SK-N-SH (cell line): ENCODE results near the gene NEU2. TPM values are rescaled to one million over a fixed set of nuclear protein-coding genes. Genes with fewer than 3 reads are reported as not detected.

ENCODE experiments used
- CTCF ChIA-PET: fragments of 300-600, 350-600 bp; formaldehyde crosslinking; extraction: SDS; loops from one replicate; lab custom pipeline; 2021; lab: Yijun Ruan, JAX
- POLR2A ChIA-PET: fragments of 350-600 bp; sonication (Branson Sonifier 250); formaldehyde crosslinking; extraction: SDS; loops from one replicate; lab custom pipeline; 2020; ENCODE audit warnings: antibody characterized with exemption, inconsistent platforms; lab: Yijun Ruan, JAX
- DNase-seq: peaks from one replicate; pipeline ENCODE4 v3.0.0; 2012
- H2AFZ ChIP-seq: fragments of 200-600 bp; sonication (generic); 2 replicates; pipeline ENCODE4 v1.8.1; 2016; ENCODE audit warnings: antibody characterized with exemption, mild to moderate bottlenecking, low read depth
- H3F3A ChIP-seq: fragments of 200-600 bp; sonication (generic); replicated peaks from 2 replicates; pipeline ENCODE3; 2016; ENCODE audit warnings: antibody characterized with exemption, mild to moderate bottlenecking; ENCODE audit not compliant: insufficient read depth
- H3K27ac ChIP-seq, 2 experiments: fragments of 200-500 bp in 1 of 2; fragments of 200-600 bp in 1 of 2; sonication (Bioruptor generic) in 1 of 2; sonication (generic), shearing (Covaris generic) in 1 of 2; 2 replicates each; pipeline versions ENCODE4 v1.5.1 to v1.6.1; 2014 to 2016; ENCODE audit warnings: low read depth in 2 of 2, inconsistent platforms in 1 of 2, low read length in 1 of 2, mild to moderate bottlenecking in 1 of 2, mixed read lengths in 1 of 2
- H3K27me3 ChIP-seq: fragments of 200-600 bp; sonication (generic), shearing (Covaris generic); 2 replicates; pipeline ENCODE4 v1.6.1; 2016; ENCODE audit warnings: mixed run types; ENCODE audit not compliant: insufficient read depth
- H3K36me3 ChIP-seq, 2 experiments: fragments of 200-500 bp in 1 of 2; fragments of 200-600 bp in 1 of 2; sonication (Bioruptor generic) in 1 of 2; sonication (generic) in 1 of 2; replicated peaks in 1 of 2; 2 replicates each; pipeline versions ENCODE3 to v1.5.1; 2014 to 2016; ENCODE audit warnings: low read length in 1 of 2, mild to moderate bottlenecking in 1 of 2; ENCODE audit not compliant: insufficient read depth in 2 of 2, control insufficient read depth in 1 of 2
- H3K4me1 ChIP-seq, 2 experiments: fragments of 200-500 bp in 1 of 2; fragments of 200-600 bp in 1 of 2; sonication (Bioruptor generic) in 1 of 2; sonication (generic), shearing (Covaris generic) in 1 of 2; 2 replicates each; pipeline versions ENCODE4 v1.5.1 to v1.6.1; 2014 to 2016; ENCODE audit warnings: low read depth in 1 of 2, low read length in 1 of 2, mixed run types in 1 of 2; ENCODE audit not compliant: insufficient read depth in 2 of 2, control insufficient read depth in 1 of 2
- H3K4me2 ChIP-seq: fragments of 200-600 bp; sonication (generic), shearing (Covaris generic); 2 replicates; pipeline ENCODE4 v1.6.1; 2017; ENCODE audit warnings: mixed run types
- H3K4me3 ChIP-seq, 2 experiments: fragments of 200-500 bp in 1 of 2; fragments of 200-600 bp in 1 of 2; sonication (Bioruptor generic) in 1 of 2; sonication (generic), shearing (Covaris generic) in 1 of 2; 2 replicates each; pipeline versions ENCODE4 v1.5.1 to v1.8.1; 2014 to 2016; ENCODE audit warnings: low read depth in 2 of 2, inconsistent platforms in 1 of 2, low read length in 1 of 2, mild to moderate bottlenecking in 1 of 2, mixed read lengths in 1 of 2, moderate library complexity in 1 of 2
- H3K79me2 ChIP-seq: fragments of 200-600 bp; sonication (generic); 2 replicates; pipeline ENCODE4 v1.8.1; 2017; ENCODE audit warnings: mild to moderate bottlenecking; ENCODE audit not compliant: insufficient read depth
- H3K9ac ChIP-seq: fragments of 200-600 bp; sonication (generic); 2 replicates; pipeline ENCODE4 v1.6.1; 2017; ENCODE audit warnings: mixed run types
- H3K9me2 ChIP-seq: fragments of 200-600 bp; sonication (generic); 2 replicates; pipeline ENCODE4 v1.6.1; 2017; ENCODE audit warnings: mixed run types
- H3K9me3 ChIP-seq: fragments of 200-600 bp; sonication (generic); 2 replicates; pipeline ENCODE4 v1.6.1; 2017; ENCODE audit warnings: mixed run types, mild to moderate bottlenecking, moderate library complexity
- H4K20me1 ChIP-seq: fragments of 200-600 bp; sonication (generic); 2 replicates; pipeline ENCODE4 v1.6.1; 2017; ENCODE audit warnings: mild to moderate bottlenecking, mixed run types; ENCODE audit not compliant: insufficient read depth
- CHD2 ChIP-seq: fragments of 150-350 bp; IDR thresholded peaks from 2 replicates; pipeline ENCODE4 v1.6.1; 2018; ENCODE audit warnings: low read length; ENCODE audit not compliant: partially characterized antibody
- CTCF ChIP-seq: fragments of 200-600 bp; sonication (generic); IDR thresholded peaks from 2 replicates; pipeline ENCODE4 v1.6.1; 2017; ENCODE audit warnings: antibody characterized with exemption, mild to moderate bottlenecking, moderate library complexity
- EZH2phosphoT487 ChIP-seq: fragments of 200-600 bp; sonication (generic); IDR thresholded peaks from 2 replicates; pipeline ENCODE4 v1.6.1; 2017; ENCODE audit warnings: low read depth, mixed run types, mild to moderate bottlenecking, antibody characterized with exemption, moderate library complexity, borderline replicate concordance
- FOXJ3 ChIP-seq: sonication (generic); formaldehyde crosslinking; IDR thresholded peaks from 2 replicates; pipeline ENCODE4 v1.5.1; 2020; ENCODE audit warnings: mild to moderate bottlenecking, missing genetic modification reagents
- GABPA ChIP-seq: IDR thresholded peaks from 2 replicates; pipeline ENCODE4 v1.4.0; 2012; ENCODE audit warnings: low read depth, mild to moderate bottlenecking
- GATA2 ChIP-seq: sonication (generic); formaldehyde crosslinking; IDR thresholded peaks from 2 replicates; pipeline ENCODE4 v1.5.0; 2020; ENCODE audit warnings: mild to moderate bottlenecking, missing genetic modification reagents
- MAX ChIP-seq: IDR thresholded peaks from 2 replicates; pipeline ENCODE4 v1.4.0; 2012; ENCODE audit warnings: low read depth
- MEF2A ChIP-seq: IDR thresholded peaks from 2 replicates; pipeline ENCODE4 v1.4.0; 2012; ENCODE audit warnings: low read depth, borderline replicate concordance
- MXI1 ChIP-seq: IDR thresholded peaks from 2 replicates; pipeline ENCODE4 v1.6.1; 2012; ENCODE audit warnings: mild to moderate bottlenecking, low read depth, low read length, improper control_type of control experiment
- NFIC ChIP-seq: IDR thresholded peaks from 2 replicates; pipeline ENCODE4 v1.4.0; 2012; ENCODE audit warnings: borderline replicate concordance
- NRF1 ChIP-seq: IDR thresholded peaks from 2 replicates; pipeline ENCODE4 v1.6.1; 2012; ENCODE audit warnings: low read depth, mild to moderate bottlenecking, low read length
- PBX3 ChIP-seq: IDR thresholded peaks from 2 replicates; pipeline ENCODE4; 2012
- POLR2AphosphoS5 ChIP-seq: IDR thresholded peaks from 2 replicates; pipeline ENCODE4 v1.6.1; 2012; ENCODE audit warnings: low read depth, low read length
- RCOR1 ChIP-seq: fragments of 150-350 bp; IDR thresholded peaks from 2 replicates; pipeline ENCODE4 v1.6.1; 2017; ENCODE audit warnings: antibody characterized with exemption, low read length
- REST ChIP-seq: IDR thresholded peaks from 2 replicates; pipeline ENCODE4 v1.6.1; 2012; ENCODE audit warnings: mild to moderate bottlenecking, low read depth, low read length, moderate library complexity
- RFX5 ChIP-seq: IDR thresholded peaks from 2 replicates; pipeline ENCODE4 v1.6.1; 2012; ENCODE audit warnings: mild to moderate bottlenecking, improper control_type of control experiment, low read length
- SIN3A ChIP-seq: IDR thresholded peaks from 2 replicates; pipeline ENCODE4 v1.6.1; 2012; ENCODE audit warnings: low read depth, mild to moderate bottlenecking, low read length, moderate library complexity, borderline replicate concordance
- SMC3 ChIP-seq: IDR thresholded peaks from 2 replicates; pipeline ENCODE4 v1.6.1; 2012; ENCODE audit warnings: low read depth, low read length, improper control_type of control experiment
- TCF12 ChIP-seq: IDR thresholded peaks from 2 replicates; pipeline ENCODE4 v1.4.0; 2012
- TEAD4 ChIP-seq: IDR thresholded peaks from 2 replicates; pipeline ENCODE4 v1.4.0; 2012; ENCODE audit warnings: mild to moderate bottlenecking, borderline replicate concordance; ENCODE audit not compliant: insufficient read depth
- ZBTB33 ChIP-seq: IDR thresholded peaks from 2 replicates; pipeline ENCODE4 v1.4.0; 2012; ENCODE audit warnings: low read depth, borderline replicate concordance
- WGBS: methylation state at CpG from one replicate; pipeline ENCODE4 v1.1.6; 2017; ENCODE audit warnings: low lambda C conversion rate; 5-methylcytosine and 5-hydroxymethylcytosine counted together
- polyA plus RNA-seq, 3 experiments: library from polyadenylated mRNA; depleted of rRNA; stranded (reverse); fragments of >200 nt; gene quantifications; 2 replicates each; pipeline ENCODE4 v1.2.3, GENCODE V29; 2012

Gene NEU2
- polyA plus RNA-seq, 1 of the 3 experiments (the other 2 are of a cell fraction): not detected

- TF ChIP-seq PBX3: no peak
- no peak for TF ChIP-seq RFX5
- no peak for TF ChIP-seq TCF12
- TF ChIP-seq MEF2A: no peak
- no peak for TF ChIP-seq POLR2AphosphoS5
- TF ChIP-seq GATA2 (CRISPR knock-in tag): no peak
- TF ChIP-seq EZH2phosphoT487: no peak
Observed at GRCh38 chr2:233059797-233060500, 27.5 kb downstream of the NEU2 start, which contains the start of gene INPP5D (continued).

GRCh38 chr2:233060501-233060979 lies 28.1 kb downstream of the NEU2 start:
- Histone ChIP-seq H4K20me1 (no peaks in the 10 kb centered on the region), H3K27me3 (no peaks in the 10 kb centered on the region), H3K9me2 (no peaks in the 10 kb centered on the region), H3K4me1 (peaks cover 0 to 24% of the 10 kb centered on the region in 2 experiments; a peak in 1 of 4 replicates), H3K4me3 (no peak overlapping the region), H3K27ac (no peak overlapping the region), H3K79me2 (no peaks in the 10 kb centered on the region), H3K9ac (no peak overlapping the region), H3K36me3 (no peaks in the 10 kb centered on the region), H3F3A (no peaks in the 10 kb centered on the region), H2AFZ (no peak overlapping the region), H3K4me2 (no peak overlapping the region), H3K9me3 (no peaks in the 10 kb centered on the region)
- DNase-seq: no peak
- POLR2A ChIA-PET: interaction anchor here (0.7 kb wide), 1 partner anchor 26 kb away, joined by 3 read pairs; no protein-coding TSS in a partner anchor
- CTCF ChIA-PET: interaction anchor here (0.7 to 2.0 kb wide), 4 partner anchors 11 to 190 kb away, joined by 3 to 6 read pairs (median 4); partner anchors contain the start of gene ATG16L1
- 93% methylated on average over 10 of the region's 13 CpGs for WGBS
- no peak for TF ChIP-seq ZBTB33
- no peak for TF ChIP-seq CTCF
- no peak for TF ChIP-seq SMC3
- no peak for TF ChIP-seq CHD2
- no peak for TF ChIP-seq REST
- TF ChIP-seq MAX: no peak
- TF ChIP-seq MXI1: no peak
- TF ChIP-seq RFX5: no peak
- TF ChIP-seq TEAD4: no peak
- TF ChIP-seq SIN3A: no peak
- no peak for TF ChIP-seq NRF1
- TF ChIP-seq GABPA: no peak
- no peak for TF ChIP-seq FOXJ3 (CRISPR knock-in tag)
- no peak for TF ChIP-seq NFIC
- TF ChIP-seq RCOR1: no peak
